Placental epithelial cell (primary cell): ENCODE results near the gene PDE8A. TPM values are rescaled to one million over a fixed set of nuclear protein-coding genes. Genes with fewer than 3 reads are reported as not detected.

ENCODE experiments used
- small RNA-seq: library from RNA; depleted of rRNA; stranded (forward); fragments of <200 nt; gene quantifications from one replicate; pipeline ENCODE3, GENCODE V24; 2012
- total RNA-seq: library from RNA; depleted of rRNA; stranded (reverse); fragments of >200 nt; gene quantifications from 2 replicates; pipeline ENCODE4 v1.2.3, GENCODE V29; 2012

The PDE8A gene, protein sequence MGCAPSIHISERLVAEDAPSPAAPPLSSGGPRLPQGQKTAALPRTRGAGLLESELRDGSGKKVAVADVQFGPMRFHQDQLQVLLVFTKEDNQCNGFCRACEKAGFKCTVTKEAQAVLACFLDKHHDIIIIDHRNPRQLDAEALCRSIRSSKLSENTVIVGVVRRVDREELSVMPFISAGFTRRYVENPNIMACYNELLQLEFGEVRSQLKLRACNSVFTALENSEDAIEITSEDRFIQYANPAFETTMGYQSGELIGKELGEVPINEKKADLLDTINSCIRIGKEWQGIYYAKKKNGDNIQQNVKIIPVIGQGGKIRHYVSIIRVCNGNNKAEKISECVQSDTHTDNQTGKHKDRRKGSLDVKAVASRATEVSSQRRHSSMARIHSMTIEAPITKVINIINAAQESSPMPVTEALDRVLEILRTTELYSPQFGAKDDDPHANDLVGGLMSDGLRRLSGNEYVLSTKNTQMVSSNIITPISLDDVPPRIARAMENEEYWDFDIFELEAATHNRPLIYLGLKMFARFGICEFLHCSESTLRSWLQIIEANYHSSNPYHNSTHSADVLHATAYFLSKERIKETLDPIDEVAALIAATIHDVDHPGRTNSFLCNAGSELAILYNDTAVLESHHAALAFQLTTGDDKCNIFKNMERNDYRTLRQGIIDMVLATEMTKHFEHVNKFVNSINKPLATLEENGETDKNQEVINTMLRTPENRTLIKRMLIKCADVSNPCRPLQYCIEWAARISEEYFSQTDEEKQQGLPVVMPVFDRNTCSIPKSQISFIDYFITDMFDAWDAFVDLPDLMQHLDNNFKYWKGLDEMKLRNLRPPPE
- total RNA-seq = 15.3 and 22.0 TPM in 2 replicates

DNA sequence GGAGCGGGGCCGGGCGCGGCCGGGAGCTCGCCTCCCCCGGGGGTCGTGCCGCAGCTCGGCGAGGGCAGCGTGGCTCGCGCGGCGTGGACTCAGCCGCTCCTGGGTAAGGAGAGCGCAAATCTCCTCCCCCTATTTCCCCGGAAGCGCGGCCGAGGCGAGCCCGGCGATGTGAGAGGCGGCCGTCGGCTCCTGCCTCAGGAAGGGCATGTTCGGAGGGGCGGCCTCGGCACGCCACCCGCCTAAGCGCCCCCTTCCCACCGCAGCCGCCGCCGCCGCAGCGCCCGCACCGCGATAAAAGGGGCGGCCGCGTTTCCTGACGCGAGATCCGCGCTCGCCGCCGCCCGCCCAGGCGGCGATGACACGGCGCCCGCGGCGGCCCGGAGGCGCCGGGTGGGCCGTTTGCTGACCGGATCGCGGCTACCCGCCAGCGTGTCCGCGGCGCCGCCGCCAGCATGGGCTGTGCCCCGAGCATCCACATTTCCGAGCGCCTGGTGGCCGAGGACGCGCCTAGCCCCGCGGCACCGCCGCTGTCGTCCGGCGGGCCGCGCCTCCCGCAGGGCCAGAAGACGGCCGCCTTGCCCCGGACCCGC is at the start of gene PDE8A:
PDE8A (plus strand) TSS at position 146 of the 590 bp plus-strand sequence; CDS start at position 453, 307 bp downstream.

Small RNA genes within 50 kb of the gene (small RNA-seq; reads per million reads assigned to genes)
- gene AC044860.2 (not detected), gene RNU6-339P (not detected), gene RNU6-796P (not detected)

Other genes starting within 250 kb of the PDE8A start
- 13.0 and 14.5 TPM in 2 replicates for gene ZNF592, start 233.3 kb upstream of the PDE8A start, total RNA-seq
- gene ALPK3, start 164.5 kb upstream of the PDE8A start, total RNA-seq = 0.33 and 0.79 TPM in 2 replicates
- gene SLC28A1, start 97.2 kb upstream of the PDE8A start, total RNA-seq = not detected in 2 replicates